IPS DF 19.7 (cell line): Measurements from ENCODE around the gene GNB1L.

Source experiments
- DNase-seq: peaks from one replicate; pipeline ENCODE4 v3.0.0-alpha.2; 2013; ENCODE audit warnings: low read depth, low spot score

Gene GNB1L

DNA sequence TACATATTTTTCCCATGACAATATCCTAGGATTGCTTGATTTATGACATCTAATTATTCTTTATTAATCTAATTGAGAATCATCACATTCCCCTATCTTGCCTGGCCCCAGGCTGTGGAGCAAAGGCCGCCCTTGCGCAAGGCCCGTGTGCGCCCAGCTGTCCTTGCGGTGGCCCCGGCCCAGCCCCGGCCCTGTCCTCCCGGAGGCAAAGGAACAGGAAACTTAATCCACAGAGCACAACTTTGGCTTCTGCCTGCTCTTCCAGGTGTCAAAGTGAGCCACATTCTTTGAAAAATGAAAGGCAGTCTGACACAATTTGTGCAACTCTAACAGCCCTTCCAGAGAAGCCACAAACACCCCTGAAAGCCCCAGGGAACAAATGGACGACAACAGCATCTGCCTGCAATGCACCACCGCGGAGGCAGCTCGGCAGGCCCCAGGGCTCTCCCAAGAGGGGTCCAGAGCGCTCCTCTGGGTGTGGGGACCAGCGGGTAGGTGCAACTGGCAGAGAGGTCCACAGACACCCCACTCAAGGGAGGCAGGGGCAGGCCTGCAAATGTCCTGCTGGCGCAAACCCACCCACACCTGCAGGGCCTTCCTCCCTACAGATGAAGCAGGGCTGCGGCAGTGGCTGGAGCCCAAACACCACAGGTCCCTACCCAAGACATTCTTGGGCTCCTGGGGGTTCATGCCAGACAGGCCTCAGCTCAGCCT, 30.3 kb downstream of the GNB1L start:
- no peak for DNase-seq

DNA sequence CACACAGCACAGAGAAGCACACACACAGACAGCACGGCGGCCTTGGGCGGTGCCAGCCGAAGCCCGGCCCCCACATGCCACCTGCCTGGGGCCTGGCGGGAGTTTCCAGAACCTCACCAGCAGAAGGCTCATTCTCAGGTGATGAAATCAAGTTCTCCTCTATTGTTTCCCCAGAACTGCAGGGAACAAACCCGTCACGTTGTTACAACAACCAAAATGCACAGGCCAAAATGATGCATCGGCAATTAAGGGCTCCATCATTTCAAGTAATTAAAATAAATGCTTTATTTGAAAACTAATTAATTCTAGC, 30.8 kb downstream of the GNB1L start:
- no peak for DNase-seq

DNA sequence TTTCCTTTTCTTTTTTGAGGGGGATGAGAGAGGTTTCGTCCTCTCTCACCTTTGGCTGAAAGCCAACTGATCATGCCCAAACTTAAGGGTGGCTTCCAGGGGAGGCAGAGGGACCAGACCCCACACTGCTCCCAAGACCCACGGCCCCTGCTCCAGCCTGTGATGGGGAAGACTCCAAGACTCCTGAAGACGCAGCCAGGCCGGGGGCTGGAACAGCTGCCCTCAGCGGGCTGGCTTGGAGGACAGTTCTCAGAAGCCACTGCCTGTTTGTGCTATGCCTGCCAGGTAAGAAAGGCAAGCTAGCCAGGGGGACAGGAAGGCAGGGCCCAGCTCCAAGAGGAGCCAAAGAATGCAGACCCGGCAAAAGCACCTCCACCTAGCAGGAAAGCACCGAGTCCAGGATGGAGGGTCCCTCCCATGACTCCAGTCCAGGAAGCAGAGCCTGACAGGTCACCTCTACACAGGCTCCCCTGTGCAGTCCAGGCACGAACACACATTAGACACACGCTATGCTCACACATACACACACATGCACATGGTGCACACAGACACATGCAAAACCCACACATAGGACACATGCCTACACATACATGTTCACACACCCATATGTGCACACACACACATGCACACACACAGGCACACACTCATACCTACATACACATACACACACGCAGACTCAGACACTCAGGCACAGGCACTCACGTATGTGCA, 31.3 kb downstream of the GNB1L start:
- DNase-seq: no peak

DNA sequence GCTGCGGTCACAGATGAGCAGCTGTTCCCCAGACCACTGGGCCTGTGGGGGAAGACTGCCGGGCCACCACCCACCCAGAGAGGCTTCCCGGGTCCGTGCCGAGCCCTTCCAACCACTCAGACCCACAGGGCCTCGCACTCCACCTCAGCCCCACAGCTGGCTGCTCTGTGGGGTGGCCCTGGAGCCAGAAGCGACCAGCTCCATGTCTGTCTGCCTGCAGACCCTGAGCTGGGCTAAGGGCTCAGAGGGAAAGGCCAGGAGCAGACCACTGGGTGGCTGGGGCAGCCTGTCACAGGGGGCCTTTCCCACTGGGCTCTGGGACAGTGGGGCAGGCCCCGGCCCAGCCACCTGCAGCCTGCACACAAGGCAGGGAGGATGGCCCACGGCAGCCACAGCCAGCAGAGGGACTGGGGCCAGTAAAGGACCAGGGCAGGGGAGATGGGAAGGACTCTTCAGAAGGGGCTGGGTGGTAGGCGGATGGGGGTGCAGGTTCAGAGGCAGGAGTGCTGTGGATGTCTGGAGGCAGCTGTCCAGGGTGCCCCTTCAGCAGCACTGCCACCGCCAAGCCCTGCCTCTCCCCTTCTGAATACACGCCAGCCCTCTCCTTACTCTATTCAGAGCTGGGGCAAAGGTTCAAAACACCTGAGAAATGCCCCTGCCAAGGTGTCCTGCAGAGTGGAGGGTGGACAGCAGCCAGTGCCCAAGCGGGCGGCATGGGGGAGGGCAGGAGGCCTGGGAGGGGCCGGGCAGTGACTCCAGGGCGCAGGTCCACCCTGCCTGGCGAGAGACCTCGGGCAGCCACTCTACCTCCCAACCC, 32.2 kb downstream of the GNB1L start:
- DNase-seq: no peak

DNA sequence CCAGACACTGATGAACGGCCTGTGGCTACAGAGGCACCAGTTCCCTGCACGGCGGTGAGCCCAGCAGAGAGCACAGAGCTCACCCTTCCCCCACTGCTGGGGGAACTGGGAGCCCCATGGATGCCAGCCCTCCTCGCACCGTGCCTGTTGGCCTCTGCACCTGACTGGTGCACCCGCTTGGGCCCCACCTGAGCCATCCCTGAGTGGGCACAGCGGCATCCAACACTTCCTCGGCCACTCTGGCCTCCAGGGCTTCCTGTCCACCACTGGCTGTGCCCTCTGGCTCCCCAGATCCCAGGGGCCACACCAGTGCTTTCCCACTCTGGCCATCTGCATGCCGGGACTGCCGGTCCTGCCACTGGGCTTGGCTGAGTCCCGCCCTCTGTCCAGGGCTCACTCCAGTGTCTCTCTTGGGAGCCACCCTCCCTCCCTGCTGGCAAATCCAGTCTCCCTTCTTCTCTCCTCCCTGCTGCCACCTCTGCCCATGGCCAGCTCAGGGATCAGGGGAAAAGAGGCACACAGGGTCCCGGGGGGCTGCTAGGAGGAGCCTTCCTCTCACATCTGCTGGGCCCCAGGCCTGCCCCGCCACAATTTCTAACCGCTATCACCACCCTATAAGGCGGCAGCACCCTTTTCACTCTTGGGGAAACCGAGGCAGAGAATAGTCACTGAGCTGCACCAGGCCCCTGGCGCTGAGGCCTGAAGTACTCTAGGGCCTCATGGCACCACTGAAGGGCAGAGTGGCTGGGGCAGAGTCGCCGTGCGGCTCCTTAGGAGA, 33.0 kb downstream of the GNB1L start:
- no peak for DNase-seq

DNA sequence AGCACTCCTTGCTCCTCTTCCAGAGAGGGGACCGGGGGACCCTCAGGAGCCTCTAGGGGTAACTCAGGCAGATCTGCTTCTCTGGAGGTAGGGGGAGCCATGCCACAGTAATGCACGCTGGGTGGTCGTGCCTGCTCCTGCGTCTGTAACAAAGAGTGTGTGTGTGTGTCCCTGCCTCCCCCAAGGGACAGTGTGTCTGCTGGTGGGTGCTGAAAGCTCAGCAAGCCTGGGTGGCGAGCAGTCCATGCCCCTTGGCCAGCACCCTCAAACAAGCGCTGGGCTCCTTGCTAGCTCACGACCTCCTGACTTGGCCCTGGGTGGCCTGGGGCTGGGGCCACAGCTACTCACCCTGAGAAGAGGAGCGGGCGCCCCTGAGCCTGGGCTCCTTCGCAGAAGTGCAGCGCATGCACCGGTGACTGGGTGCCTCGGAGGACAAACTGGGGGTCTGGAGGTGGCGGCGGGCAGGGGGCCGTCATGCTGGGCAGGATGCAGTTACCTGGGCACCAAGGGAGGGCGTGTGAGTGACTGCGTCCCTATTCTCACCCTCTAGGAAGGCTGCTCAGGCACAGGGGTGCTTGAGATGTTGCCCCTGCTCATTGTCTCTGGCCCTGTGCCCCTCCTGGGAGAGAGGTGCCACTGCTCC, 33.7 kb downstream of the GNB1L start:
- no peak for DNase-seq

DNA sequence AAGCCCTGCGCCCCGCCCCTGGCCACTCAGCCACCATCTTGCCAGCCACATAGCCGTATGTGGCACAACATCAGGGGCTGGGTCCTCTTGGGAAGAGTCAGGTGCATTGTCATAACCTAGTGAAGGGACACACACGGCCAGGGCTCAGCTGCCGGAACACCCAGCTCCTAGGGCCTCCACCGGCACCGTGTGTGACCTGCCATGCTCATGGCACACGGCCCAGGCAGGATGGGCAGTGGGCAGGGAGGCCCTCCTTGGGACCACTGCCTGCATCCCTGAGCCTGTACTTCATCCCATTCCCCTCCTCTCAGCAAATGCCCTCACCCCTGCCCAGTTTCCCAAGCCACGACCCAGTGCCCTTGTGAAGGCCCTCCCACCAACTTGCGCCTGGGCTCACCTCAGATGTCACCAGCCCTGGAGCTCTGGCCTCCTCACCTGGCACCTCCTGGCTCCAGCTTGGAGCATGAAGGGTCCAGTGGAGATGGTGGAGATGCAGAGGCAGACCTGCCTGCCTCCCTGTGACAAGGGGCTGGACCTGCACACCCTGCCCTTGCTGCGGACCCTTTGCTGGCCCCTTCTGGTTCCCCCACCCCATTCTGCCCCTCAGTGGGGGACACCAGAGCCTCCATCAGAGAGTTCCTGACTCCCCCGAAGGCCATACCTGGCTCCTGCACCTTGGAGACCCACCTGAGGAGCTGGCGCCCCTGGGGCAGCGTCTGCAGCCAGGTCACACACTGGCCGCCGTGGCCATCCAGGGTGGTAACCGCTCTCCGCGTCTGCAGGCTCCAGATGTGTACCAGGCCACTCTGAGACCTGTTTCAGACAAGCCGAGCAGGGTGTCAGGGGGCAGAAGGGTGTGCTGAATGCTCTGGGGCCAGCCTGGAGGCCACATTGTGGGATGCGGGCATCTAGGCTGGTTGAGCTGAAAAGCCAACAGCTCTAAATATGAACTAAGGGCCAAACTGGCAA, 34.5 kb downstream of the GNB1L start:
- DNase-seq: no peak

DNA sequence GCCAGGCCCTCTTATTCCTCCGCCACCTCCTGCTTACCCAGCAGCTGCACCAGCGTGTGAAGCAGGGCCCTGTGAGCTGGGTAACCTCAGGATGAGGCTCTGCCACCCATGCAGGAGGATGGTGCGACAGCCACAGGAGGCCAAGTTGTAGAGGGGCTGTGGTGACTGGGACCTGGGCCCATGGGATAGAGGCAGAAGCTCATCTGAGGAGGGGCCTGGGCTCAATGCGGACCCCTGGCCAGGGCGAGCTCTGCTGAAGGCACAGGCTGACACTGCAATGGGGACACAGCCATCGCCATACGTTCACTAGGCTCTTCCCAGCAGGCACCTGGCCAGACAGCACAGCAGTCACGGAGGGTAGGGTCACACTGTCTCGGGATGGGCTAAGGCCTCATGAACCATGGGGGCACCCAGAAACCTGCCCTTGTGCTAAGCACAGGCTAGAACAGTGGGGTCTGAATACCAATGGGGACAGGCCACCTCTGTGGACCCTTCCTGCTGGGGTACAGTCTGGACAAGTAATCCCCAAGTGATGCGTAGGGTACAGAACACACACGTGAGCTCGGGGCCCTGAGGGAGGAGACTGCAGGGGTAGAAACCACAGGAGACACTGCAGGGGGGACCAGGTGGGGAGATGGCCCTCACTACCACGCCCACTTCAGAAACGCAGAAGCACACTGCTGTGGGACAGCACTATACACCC, 35.3 kb downstream of the GNB1L start:
- DNase-seq: no peak

DNA sequence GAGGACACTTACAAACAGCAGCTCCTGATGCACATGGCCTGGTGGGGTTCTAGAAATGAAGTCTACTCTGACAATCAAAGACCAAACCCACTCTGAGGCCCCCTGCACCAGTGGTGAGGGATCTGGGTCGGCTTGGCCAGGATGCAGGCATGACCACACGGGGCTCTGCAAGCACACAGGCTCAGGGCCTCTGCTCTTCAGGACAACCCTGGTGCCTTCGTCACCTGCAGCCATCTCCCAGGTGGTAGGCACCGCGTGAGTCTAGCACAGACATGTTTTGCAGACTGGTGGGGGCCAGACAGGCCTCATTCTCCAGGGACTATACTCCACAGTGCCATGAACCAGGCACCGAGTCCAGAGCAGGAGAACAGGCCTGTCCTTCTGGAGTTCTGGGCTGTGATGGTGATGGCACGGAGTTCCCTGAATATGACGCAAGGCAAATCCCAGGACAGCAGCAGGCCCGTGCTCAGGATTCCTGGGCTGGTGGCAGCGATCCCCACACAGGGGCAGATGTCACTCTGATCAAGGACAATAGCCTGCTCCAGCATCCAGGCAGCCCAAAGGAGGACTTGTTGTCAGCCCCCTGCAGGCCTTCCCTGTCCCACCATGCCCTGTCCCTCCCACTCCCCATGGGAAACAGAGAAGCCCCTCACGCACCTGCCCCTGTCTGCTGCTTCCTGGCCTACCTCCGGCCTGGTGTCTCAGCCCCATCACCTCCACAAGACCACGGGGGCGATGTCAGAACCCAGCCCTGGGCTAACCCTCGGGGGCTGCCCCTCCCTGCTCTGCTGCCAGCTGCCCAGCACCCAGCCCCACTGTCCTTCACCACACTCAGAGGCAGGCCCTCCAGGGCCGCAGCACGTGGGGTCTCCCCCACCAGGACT, 36.1 kb downstream of the GNB1L start:
- DNase-seq: no peak

DNA sequence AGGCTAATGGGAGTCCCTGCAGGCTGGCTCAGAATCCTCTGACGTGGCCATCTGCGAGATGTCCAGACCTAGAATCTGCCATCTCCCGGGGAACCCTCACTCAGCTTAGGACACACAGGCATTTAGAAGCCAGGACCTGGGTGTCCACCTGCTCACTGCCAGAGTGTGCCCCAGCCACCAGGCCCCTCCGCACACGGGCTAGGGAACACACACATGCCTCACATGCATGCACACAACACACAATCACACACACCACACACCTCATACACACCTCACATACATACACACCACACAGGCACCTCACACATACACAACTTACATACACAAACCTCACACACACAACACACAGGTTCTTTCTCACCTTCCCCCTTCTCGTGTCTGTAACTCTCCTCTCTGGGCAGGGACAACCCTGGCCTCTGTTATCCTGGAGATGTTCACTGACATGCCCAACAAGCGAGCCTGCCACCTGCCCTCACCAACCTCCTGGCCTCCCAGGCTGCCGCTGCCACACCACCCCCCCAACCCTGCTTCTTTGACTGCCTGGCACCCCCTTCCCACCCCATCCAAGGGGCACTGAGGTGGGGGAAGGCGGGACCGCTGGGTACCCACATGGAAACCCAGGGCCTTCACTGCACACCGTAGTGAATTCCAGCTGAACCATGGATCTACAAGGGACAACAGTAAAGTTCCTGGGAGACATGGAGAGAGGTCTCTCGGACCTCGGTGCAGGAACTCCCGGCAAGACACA, 38.1 kb downstream of the GNB1L start:
- DNase-seq: no peak

DNA sequence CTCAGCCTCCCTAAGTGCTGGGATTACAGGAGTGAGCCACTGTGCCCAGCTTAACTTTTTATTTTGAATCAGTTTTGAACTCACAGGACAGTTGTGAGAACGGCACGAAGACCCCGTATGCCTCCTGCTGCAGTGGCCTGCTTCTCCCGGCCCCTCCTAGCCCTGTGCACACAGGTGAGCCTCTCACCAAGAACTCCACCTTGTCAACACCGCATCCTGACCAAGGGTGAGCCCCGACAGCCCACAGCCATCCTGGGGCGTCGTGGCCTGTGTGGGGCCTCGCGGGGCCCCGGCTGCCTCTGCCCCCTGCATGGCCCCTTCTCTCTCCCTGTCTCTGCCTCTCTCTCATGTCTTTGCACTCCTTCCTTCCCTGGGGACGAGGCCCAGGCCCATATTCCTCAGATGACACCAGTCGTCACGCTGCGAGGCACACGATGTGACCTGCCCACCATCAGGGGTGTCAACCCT, 38.8 kb downstream of the GNB1L start:
- DNase-seq: no peak

DNA sequence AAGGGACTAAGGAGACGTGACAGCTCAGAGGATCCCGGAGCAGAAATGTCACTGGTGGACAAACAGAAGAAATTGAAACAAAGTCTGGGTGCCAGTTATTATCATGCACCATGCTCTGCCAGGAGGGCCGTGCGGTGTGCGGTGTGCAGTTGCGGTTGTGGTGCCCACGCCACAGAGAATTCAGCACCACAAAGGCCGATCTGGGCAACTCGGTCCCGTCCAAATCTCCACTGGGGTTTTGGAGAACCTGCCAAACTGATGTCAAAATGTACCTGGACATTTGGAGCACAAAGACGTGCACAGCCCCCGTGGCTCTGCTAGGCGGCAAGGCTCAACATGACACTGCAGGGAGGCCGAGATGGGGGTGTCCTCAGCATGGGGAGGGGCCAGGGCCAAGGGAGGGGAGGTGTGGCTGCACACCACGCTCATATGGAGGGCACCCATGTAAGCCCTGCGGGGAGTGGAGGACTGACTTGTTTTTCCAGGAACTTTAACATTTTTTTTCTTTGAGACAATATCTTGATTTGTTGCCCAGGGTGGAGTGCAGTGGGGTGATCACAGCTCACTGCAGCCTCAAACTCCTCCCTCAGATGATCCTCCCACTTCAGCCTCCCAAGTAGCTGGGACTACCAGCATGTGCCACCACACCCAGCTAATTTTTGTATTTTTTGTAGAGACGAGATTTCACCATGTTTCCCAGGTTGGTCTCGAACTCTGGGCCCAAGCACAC, 39.4 kb downstream of the GNB1L start:
- no peak for DNase-seq

DNA sequence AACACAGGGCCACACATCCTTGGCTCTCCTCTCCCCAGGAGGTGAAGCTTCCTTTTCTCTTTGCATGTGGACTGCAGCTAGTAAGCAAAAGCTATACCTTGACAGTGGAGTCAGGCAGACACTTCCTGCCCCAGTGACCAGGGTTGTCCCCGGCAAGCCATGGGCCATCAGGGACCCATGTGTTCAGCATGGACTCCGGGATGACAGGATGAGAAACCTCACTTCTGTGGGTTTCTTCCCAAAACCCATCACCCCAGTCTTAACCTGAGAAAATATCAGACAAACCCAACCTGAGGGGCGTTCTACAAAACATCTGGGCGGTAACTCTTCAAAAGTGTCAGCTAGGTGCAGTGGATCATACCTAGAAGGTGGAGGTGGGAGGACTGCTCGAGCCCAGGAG, 40.2 kb downstream of the GNB1L start:
- DNase-seq: no peak

DNA sequence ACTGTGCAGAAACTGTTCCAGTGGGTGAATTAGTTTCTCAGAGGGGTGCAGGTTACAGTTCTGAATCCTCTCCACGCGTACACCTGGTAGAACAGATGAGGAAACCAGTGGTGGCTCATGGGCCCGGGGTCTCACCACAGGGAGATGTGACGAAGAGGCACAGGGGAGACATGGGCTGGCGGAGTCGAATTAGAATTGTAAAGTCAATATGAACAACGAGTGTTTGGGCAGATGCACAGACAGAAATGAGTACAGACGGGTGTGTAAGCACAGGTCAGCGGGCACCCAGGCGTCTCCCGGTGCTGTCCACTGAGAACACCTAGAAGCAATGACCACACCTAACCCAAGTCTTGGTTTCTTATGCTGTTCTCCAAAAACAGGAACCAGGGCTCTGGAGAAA, 41.8 kb downstream of the GNB1L start:
- no peak for DNase-seq

DNA sequence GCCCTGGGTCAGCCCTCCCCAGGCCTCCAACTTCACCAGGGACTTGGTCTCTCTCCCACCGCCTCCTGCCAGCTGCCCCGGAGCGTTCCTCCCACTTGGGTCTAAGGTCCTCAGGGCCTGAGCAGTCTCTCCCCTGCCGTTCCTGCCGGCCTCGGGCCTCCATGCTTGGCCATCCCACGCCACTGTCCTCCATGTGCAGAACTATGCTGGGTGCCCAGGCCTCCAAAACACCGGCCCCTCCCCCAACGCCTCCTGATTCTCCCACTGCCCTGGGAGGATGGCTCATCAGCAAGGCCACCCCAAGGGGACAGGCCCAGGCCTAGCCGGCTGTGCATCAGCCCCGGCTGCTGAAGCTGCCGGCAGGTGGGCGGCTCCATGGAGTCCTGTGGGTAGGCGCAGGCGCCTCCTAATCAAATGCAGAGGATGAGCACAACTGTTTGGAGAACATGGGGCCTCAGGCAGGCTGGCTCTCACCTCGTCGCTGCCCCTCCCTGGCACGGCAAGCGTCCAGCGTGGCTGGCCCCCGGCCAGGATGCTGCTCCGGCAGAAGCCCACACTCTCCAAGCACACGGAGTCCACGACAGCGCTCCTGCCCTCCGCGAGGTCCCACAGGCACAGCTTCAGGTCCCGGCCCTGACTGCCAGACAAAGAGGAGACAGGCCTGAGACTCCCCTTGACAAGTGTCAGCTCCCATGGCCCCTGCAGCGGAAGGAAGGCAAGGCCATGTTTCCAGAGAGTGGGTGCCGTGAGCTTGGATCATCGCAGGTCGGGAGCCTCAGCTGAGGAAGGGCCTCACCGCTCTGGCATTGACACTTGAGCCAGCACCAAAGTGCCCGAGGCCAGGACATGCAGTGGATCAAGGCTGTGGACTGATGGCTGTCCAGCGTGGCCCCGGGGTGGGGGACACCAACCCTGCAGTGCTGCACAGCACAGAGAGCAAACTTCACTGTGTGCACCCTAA, 42.6 kb downstream of the GNB1L start:
- DNase-seq: no peak

DNA sequence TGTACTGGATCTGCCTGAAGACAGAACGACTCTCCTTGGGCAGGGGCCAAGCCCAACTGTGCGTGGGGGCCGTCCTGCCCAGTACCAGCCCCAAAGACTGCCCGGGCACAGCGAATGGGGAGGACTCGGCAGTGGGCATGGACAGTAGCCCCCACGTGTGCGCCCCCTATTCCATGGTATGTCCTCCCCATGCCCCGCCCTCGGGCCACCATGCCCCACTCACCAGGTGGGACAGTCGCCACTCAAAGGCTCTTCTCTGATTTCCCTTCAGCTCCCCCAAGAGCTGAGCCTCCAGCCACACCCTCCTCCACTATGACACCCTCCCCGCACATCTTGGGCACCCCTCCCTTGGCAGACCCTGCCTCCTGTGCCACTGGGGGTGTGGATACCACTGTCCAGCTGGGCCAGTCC, 43.5 kb downstream of the GNB1L start:
- DNase-seq: no peak
